GM19397 (cell line): ENCODE data around the gene IDUA.
A peak's percentile ranks its signal among the peaks of the same experiment; 100 is the strongest.
"Not testable (repeated sequence)": the region's sequence is repeated elsewhere in the genome, so short reads cannot be mapped to it uniquely, and the experiment has no call there.

Source experiments
- ATAC-seq: cut with Tn5 transposase; IDR thresholded peaks from one replicate; pipeline ENCODE4 v1.9.1; 2021; ENCODE audit warnings: mild to moderate bottlenecking, moderate library complexity; ENCODE audit not compliant: unreplicated experiment

IDUA gene

GRCh38 chr4:986879-987623, at the start of gene IDUA:
TSS of gene IDUA (plus strand) at chr4:987044. CDS start at chr4:987085, 41 bp downstream.
- peak; percentile 66 for ATAC-seq

- not testable (repeated sequence) for ATAC-seq
These were observed 47.3 kb upstream of the IDUA start for GRCh38 chr4:939508-939907.

DNA sequence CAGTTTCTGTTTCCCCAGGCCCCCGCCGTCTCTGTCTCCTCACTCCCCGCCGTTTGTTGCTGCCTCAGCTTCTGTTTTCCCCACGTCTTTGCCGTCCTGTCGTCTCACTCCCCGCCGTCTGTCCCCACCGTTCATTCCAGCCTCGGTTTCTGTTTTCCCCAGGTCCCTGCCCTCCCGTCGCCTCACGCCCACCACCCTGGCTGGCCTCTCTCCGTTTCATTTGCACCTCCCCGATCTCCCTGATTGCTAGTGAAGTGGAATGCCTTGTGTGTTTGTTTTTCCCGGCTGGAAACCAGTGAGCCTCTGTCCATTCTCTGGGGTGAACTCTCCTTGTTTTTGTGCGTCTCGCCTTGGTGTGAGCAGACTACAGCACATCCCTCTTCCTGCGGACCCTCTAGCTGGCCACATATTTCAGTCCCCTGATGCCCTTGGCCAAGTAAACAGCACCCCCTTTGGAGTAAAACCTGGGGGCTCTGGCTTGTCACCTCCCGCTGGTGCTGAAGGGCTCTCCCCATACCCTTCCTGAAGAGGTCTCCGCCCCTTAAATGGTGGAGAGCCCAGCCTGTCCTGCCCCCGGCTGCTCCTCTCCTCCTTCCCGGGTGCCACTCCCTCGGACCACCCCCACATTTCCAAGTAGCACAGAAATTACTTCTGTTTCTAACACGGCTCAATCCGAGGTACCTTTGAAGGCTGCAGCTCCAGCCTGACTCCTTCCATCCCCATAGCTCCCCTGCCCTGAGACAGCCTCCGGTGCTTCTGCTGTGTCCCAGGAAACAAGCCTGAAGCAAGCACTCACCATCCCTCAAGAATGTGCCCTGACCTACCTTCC, 41.4 kb upstream of the IDUA start:
- no peak for ATAC-seq

DNA sequence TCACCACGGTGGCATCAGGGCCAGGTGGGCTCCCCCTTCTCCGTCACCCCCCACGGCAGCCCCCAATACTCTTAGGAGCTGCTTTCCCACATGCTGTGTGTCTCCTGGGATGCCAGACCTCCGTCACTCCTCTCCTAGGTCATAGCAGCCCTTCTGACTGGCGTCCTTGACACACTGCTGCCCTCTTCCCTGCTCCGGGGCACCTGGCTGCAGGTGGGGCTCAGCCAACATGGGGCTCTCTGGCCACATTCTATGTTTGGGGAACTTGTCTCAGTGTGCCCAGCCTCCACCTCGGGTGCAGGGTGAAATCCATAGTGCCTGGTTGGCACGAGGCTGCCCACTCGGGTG, 40.8 kb upstream of the IDUA start:
- no peak for ATAC-seq

- no peak for ATAC-seq
These were observed 40.0 kb upstream of the IDUA start for GRCh38 chr4:946517-947471.

DNA sequence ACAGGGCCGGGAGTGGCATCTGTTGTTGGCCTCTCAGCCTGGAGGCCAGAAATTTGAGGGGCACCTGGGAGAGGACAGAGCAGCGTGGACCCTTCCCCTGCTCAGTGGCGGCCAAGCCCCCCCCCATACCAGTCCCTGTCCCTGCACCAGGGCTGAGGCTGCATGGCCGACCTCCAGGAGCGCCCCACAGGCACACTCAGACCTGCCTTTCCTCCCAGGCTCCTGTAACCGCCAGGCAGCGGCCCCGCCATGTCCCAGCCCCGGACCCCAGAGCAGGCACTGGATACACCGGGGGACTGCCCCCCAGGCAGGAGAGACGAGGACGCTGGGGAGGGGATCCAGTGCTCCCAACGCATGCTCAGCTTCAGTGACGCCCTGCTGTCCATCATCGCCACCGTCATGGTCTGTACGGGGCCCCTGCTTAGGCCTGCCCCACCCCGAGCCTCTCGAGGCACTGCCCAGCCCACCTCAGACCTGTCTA, 39.3 kb upstream of the IDUA start:
- ATAC-seq, result no peak

DNA sequence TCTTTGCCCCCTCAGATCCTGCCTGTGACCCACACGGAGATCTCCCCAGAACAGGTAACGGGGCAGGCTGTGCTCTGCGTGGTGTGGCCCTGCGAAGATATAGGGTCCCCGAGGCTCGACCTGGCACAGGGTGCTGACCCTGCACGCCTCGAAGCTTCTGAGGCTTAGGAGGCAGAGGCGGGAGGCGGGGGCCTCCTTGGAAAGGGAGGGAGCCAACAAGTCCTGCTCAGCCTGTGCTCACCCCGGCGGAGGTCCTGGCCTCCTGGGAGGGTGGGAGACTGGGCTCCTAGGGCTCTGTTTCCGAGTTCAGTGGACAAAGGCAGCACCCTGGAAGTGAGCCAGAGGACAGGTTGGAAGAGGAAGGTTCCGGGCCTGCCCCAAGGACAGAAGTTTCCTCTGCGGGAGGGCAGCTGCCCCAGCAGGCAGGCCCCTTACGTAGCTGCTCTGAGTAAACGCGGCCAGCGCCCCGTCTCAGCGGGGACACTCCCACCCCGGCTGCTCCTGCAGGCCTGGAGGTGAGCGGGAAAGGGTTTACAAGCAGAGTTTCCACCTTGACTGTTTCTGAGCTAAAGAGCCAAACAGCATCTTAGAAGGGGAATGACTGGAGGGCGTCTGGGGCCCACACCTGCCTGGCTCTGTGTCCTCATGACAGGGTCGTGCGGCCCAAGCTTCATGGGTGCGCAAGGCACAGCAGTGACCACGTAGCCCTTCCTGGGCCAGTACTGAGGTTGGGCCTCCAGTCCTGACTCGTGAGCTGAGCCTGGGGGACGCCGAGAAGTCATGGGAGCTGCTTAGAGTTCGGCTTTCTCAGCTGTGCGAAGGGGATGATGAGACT, 38.5 kb upstream of the IDUA start:
- no peak for ATAC-seq

DNA sequence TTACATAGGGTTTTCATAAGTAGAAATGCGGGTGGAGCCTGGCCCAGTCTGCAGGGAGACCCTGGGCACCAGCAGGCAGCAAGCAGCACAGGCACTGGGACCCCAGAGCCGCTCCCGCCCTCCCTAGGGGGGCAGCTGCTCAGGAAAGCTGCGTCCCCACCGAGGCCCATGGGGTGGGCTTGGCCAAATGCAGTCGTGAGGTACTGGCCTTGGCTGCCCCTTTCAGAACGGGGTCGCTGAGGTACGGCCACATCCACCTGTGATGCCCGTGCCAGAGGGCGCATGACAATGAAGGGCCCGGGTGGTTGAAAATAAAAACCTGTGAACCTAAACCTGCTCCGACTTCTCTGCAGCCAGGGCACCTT, 37.9 kb upstream of the IDUA start:
- ATAC-seq, result no peak

- ATAC-seq, result no peak
These were observed 37.2 kb upstream of the IDUA start for GRCh38 chr4:949656-950055.

DNA sequence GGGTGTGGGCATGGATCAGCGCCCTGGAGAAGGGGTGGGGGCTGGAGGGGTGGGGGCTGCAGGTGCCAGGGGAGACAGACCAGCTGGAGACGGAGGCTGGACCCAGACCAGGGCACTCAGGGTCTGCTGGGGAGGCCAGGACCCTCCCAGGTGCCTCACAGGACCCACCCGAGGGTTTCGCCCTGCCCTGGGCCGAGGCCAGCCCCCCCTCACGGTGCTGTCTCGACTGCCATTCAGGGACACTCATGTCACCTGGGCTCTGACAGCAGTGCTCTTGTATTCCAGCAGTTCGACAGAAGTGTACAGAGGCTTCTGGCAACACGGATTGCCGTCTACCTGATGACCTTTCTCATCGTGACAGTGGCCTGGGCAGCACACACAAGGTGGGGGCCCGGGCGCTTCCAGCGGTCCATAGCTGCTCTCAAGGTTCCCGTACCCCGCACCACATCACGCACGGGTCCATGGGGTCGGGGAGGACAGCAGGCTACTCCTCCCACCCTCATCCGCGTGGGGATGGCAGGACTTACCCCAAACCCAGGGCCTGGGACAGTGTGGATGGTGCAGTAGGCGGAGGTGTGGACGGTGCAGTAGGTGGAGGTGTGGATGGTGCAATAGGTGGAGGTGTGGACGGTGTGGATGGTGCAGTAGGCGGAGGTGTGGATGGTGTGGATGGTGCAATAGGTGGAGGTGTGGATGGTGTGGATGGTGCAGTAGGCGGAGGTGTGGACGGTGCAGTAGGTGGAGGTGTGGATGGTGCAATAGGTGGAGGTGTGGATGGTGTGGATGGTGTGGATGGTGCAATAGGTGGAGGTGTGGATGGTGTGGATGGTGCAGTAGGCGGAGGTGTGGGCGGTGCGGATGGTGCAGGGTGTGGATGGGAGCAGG, 36.5 kb upstream of the IDUA start:
- no peak for ATAC-seq

GRCh38 chr4:951186-951585, 35.7 kb upstream of the IDUA start:
- ATAC-seq, result no peak

GRCh38 chr4:951594-952468, 35.0 kb upstream of the IDUA start:
- ATAC-seq, result no peak

GRCh38 chr4:952881-953573, 33.8 kb upstream of the IDUA start:
- ATAC-seq, result no peak

DNA sequence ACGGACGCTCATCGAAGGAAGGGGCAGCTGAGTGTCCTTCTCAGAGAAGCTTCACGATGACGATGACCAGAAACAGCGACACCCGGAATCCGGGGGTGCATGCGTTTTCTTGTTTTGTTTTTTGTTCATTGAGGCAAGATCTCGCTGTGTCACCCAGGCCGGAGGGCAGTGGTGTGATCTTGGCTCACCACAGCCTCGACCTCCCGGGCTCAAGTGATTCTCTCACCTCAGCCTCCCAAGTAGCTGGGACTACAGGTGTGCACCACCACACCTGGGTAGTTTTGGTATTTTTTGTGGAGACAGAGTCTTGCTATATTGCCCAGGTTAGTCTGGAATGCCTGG, 33.3 kb upstream of the IDUA start:
- ATAC-seq, result no peak

DNA sequence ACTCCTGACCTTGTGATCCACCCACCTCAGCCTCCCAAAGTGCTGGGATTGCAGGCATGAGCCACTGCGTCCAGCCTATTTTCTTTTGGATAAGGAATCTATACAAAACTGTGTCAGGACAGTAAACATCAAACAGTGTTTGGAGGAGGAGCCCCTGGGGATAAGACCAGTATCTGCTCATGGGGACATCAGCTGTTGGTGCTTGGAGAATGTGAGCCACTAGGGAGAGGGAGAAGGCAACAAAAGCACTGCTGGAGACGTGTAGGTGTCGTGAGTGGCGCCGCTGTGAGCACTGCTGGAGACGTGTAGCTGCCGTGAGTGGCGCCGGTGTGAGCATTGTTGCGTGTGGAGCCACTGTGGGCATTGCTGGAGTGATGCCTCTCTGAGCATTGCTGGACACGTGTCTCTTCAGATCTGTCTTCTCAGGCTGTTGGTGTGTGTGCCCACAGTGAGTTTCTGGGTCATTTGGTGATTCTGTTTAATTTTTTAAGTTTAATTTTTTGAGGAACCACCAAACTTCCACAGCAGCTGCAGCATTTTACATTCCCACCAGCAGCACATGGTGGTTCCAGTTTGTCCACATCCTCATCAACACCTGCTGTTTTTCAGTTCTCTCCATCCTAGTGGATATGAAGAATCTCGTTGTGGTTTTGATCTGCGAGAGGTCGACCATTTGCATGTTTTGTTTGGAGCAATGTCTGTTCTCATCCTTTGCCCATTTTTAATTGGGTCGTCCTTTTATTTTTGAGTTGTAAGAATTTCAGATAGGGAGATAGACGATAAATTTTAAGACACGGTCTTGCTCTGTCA, 32.4 kb upstream of the IDUA start:
- ATAC-seq, result no peak

DNA sequence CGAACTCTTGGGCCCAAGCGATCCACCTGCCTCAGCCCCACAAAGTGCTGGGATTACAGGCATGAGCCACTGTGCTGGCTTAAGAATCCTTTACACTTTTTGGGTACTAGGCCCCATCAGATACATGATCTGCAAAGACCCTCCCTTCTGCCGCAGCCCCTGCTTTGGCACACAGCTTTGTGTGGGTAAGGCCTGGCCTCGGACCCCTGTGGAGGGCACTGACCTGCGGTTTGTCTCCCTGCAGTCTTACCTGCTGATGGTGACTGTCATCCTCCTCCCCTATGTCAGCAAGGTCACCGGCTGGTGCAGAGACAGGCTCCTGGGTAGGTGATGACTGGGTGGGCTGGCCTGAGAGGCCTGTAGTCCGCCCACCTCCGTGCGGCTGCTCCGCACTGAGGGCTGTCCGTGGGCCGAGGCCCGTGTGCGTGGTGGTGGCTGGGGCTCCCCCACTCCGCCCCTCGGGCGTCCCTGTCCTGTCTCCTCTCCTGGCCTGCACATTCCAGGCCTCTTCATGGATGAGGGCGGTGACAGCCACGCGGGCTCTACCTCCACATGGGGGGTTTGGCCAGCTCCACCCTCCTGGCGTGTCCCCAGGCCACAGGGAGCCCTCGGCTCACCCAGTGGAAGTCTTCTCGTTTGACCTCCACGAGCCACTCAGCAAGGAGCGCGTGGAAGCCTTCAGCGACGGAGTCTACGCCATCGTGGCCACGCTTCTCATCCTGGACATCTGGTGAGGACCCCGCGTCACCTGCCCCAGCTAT, 31.5 kb upstream of the IDUA start:
- no peak for ATAC-seq
